ENCODE data around the gene TMPRSS3.
"Not testable (repeated sequence)": the region's sequence is repeated elsewhere in the genome, so short reads cannot be mapped to it uniquely, and the experiment has no call there.

Gene TMPRSS3

DNA sequence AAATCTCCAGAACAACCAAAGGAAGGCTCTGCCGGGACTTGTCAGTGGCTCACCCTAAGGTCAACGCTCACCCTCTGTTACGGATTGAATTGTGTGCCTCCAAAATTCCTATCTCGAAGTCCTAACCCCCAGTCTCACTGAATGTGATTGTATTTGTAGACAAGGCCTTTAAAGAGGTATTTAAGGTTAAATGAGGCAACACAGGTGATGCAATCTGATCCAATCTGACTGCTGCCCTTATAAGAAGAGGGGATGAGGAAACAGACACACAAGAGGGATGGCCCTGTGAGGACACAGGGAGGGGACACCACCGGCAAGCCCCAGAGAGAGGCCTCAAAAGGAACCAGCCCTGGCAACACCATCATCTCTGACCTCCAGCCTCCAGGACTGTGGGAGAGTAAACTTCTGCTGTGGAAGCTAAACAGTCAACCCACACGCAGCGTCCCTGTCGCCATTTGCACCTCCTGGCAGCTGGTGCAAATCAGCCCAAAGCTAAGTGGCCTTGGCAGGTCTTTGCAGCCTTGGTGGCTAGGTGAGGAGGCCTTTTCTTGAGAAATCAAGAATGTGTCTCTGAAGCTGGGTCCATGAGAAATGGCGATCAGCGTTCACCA is 32.1 kb upstream of the TMPRSS3 start:
- no peak for DNase-seq (ENCODE audit: low read depth in 2 of 2)

DNA sequence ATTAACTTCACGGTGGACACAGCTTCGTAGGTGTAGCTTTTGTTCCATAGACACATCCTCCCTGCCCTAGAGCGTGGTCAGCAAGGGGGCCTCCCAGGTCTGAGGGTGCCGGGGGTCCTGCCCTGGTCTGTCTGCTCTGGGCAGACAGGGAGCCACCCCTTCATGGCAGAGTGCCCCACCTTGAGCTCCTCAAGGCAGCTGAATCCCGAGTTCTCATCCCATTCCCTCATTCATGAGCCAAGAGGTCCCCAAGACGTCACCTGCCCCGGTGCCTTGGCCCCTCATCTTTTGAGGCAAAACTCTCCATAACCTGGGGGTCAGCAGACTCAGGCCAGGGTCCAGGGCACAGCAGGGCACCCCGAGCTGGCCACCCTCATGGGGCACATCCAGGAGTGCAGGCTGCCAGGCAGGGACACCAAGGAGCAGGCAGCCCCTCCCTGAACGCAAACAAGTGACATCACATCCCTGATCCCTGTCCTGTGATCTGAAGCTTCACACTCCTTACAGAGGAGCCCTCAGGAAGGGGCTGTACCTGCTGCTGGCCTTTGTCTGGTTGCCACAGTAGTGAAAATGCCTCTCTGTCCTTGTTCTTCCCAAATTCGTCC is 31.1 kb upstream of the TMPRSS3 start:
- no peak for DNase-seq (ENCODE audit: low read depth in 2 of 2)

DNA sequence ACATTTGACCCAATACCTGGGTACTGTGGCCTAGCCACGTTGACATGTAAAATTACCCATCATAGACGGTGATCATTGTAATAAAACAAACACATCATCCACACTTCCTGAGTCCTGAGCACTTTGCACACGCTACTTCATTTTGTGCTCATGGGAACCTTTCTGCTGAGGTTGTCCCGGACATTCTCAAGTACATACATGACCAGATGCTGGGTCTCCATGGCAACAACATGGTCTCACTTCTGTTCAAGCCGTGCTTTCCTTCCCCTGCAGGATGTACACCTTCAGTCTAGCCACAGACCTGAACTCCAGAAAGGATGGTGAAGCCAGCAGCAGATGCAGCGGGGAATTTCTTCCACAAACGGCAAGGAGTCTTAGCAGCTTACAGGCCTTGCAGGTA is 30.6 kb upstream of the TMPRSS3 start:
- no peak for DNase-seq (ENCODE audit: low read depth in 2 of 2)

GRCh38 chr21:42425591-42425990 is 29.7 kb upstream of the TMPRSS3 start:
- no peak for DNase-seq (ENCODE audit: low read depth in 2 of 2)

DNA sequence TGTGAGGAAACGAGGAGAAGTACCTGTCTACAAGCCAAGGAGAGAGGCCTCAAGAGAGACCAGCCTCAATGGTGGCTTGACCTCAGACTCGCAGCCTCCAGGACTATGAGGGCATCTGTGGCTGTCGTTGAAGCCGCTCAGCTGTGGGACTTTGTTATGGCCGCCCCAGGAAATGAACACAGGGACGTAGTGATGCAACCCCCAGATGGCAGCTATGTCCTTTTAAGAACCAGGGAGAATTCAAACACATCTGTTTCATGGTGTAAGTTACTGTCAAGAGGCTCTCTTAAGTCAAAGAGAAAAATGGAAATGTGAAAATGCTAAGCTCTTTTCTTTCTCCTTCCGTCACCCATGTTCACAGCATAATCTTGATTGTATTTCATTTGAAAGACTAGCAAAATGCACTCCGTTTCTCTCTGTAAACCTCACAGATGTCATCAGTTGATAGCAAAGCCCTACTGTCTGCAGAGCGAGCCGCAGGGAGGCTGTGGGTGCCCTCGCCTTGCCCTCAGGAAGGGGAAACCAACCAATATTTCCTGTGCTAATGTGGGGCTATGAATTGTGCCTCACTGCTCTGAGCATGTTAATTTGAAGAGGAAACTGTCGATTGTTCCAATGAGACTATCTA is 29.2 kb upstream of the TMPRSS3 start:
- DNase-seq (ENCODE audit: low read depth in 2 of 2), result no peak

DNA sequence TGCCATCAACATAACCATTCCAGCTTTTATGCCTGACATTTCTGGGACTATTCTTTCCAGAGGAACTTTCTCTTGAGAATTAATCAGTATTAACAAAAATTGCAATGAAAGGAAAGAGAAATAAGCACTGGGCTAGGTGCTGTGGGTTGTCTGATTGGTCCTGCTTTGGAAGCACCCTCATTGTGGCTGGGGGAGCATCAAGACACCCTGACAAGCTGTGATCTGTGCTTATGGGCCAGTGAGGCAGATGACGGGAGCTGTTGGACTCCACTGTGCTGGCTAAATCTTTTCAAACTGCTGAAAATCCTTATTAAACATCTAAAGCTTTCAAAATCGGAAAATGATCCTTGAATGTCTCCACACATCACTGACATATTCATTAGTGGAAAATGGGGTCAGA is 27.8 kb upstream of the TMPRSS3 start:
- no peak for DNase-seq (ENCODE audit: low read depth in 2 of 2)

DNA sequence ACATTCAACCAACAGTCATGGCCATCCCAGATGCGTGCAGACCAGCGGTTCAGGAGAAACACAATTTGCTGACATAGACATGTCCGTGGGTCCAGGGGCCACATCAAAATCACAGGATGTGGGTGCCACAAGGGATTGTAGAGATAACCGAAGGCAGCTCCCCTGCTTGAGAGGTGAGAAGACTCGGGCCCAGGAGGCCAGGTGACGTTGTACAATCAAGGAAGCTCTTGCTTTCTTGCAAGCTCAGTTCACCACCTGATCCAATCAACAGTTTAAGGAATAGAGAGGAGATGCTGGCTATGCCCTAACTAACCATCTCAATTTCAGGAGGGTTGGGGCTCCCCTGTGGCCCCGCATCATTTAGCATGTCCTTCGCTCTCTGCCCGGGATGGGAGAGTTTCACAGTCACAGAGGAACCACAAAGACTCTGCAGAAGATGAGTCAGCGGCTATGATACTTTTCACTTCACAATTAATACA is 27.4 kb upstream of the TMPRSS3 start:
- no peak for DNase-seq (ENCODE audit: low read depth in 2 of 2)

GRCh38 chr21:42421018-42421793 is 25.4 kb upstream of the TMPRSS3 start:
- DNase-seq (ENCODE audit: low read depth in 2 of 2), result no peak

DNA sequence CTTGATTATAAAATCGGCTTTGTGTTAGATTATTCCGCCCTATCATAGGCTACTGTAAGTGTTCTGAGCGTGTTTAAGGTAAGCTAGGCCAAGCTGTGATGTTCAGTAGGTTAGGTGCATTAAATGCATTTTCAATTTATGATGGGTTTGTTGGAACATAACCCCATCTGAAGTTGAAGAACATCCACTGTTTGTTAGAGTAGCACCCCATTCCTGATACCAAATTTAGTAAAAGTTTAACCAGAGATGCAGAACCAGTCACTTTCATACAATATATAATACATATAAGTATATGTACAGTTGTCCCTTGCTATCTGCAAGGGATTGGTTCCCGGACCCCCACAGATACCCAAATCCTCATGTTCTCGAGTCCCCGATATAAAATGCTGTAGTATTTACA is 24.0 kb upstream of the TMPRSS3 start:
- no peak for DNase-seq (ENCODE audit: low read depth in 2 of 2)

- no peak for DNase-seq (ENCODE audit: low read depth in 2 of 2)
These were observed 23.0 kb upstream of the TMPRSS3 start for GRCh38 chr21:42418886-42419285.

DNA sequence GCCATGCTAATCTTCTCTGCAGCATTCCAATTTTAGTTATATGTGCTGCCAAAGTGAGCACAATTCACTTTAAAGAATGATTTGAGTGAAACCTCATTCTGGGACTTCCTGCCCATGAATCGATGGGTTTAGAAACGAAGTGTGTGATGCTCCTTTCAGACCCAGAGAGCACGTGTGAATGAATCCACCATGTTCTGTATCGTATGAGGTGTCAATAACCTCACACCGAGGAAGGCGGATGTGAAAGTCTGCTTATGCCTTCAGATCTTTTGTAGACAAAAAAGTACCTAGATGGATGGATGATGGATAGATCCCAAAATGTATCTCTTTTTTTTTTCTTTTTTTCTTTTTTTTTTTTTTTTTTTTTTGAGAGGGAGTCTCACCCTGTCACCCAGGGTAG is 21.7 kb upstream of the TMPRSS3 start:
- DNase-seq (ENCODE audit: low read depth in 2 of 2), result no peak

GRCh38 chr21:42414928-42415769 is 19.3 kb upstream of the TMPRSS3 start:
- DNase-seq (ENCODE audit: low read depth in 2 of 2), result peak; percentile 91 to 94

- DNase-seq (ENCODE audit: low read depth in 2 of 2), result no peak
These were observed 18.7 kb upstream of the TMPRSS3 start for GRCh38 chr21:42414553-42414927.

DNA sequence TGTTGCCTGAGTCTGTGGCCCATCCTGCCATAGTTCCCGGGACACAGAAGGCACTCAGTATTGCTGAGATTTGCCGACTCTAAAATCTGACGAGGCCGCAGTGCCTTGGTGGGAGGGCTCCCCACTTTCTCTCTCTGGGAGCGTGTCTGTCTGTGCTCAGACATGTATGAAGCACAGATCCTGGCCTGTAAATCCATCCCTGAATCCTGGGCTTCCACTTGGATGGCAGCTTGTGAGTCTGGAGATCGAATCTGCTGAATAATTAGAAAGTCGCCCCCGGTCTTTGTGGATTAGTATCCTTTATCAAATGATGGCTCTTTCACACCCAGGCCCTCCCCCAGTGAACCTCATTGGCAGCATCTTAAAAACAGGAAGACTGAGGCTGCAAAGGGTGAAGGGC is 18.2 kb upstream of the TMPRSS3 start:
- no peak for DNase-seq (ENCODE audit: low read depth in 2 of 2)

- DNase-seq (ENCODE audit: low read depth in 2 of 2), result no peak
These were observed 17.6 kb upstream of the TMPRSS3 start for GRCh38 chr21:42413500-42413899.

- no peak for DNase-seq (ENCODE audit: low read depth in 2 of 2)
These were observed 17.2 kb upstream of the TMPRSS3 start for GRCh38 chr21:42413093-42413492.

DNA sequence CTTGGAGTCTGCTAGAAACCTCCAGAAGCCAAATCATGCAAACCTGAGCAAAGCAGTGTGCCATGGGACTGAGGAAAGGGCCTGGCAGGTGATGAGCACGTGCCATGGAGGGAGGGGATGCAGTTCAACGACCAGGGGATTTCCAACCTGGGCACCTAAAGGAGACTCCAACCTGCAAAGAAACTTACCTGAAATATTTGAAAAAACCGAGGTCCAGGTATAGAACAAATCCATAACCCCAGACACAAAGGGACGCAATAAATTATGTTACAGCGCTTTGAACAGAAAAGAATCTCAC is 16.7 kb upstream of the TMPRSS3 start:
- no peak for DNase-seq (ENCODE audit: low read depth in 2 of 2)

GRCh38 chr21:42411891-42412635 is 16.2 kb upstream of the TMPRSS3 start:
- DNase-seq (ENCODE audit: low read depth in 2 of 2), result no peak

DNA sequence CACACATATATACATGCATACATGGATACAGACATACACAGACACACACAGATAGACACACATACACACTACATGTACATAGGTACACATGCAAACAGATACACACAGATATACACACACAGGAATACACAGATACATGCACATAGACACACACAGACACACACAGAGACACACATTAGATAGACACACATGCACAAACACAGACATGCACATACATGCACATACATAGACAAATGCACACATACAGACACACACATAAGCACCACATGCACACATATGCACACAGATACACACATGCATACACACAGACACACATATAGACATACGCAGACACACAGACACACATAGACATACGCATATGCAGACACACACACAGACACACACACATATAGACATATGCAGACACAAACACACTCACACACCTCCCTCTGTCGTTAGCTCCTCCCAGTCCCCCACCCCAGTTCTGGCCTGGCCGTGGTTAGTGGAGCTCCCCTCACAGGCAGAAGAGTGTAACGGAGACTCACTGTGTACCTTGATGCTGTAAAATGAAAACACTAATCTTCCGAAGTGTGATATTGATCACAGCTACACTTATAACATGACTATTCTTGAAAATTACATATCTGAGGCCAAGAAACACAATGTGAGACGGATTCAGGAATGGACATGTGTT is 15.5 kb upstream of the TMPRSS3 start:
- no peak for DNase-seq (ENCODE audit: low read depth in 2 of 2)

DNA sequence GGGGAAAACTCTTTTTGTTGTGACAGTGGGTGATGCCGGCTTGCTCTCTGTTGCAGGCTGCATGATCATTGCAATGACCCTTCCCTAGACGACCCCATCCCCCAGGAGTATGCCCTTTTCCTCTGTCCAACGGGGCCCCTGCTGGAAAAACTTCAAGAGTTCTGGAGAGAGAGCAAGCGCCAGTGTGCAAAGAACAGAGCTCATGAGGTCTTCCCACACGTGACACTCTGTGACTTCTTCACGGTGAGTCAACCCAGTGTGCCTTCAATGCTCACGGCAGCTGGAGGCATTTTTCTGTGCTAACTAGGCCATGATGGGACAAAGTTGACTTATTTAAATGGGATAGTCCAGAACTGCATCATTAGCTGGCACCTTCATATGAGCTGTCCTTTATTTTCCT is 13.5 kb upstream of the TMPRSS3 start:
- DNase-seq (ENCODE audit: low read depth in 2 of 2), result no peak

GRCh38 chr21:42408718-42409117 is 12.9 kb upstream of the TMPRSS3 start:
- not testable (repeated sequence) for DNase-seq (ENCODE audit: low read depth in 2 of 2)
